Right lobe of liver (tissue), 6 donors: ENCODE results near the gene CCND2. TPM values are rescaled to one million over a fixed set of nuclear protein-coding genes. Genes with fewer than 3 reads are reported as not detected.
A peak's percentile ranks its signal among the peaks of the same experiment; 100 is the strongest.
"Not testable (repeated sequence)": the region's sequence is repeated elsewhere in the genome, so short reads cannot be mapped to it uniquely, and the experiment has no call there.

Experiments
- ATAC-seq, 4 donors: fragments of 200-7000 bp; cut with Tn5 transposase; one replicate each; pipeline ENCODE4 v1.9.1; 2020; ENCODE audit warnings: mild to moderate bottlenecking in 4 of 4, moderate library complexity in 4 of 4
- DNase-seq, 3 donors: peaks; one replicate each; pipeline ENCODE4 v3.0.0-alpha.2; 2020
- H3K27ac ChIP-seq, 3 donors: fragments of 200-600 bp; one replicate each; pipeline ENCODE4 v1.8.0; 2022
- H3K27me3 ChIP-seq, 2 donors: fragments of 200-600 bp; one replicate each; pipeline ENCODE4 v1.8.0; 2022
- H3K36me3 ChIP-seq, 4 donors: fragments of 200-600 bp; sonication (generic) in 1 of 4; one replicate each; pipeline versions ENCODE4 v1.5.1 to v1.8.0; 2017 to 2022; ENCODE audit warnings: control low read depth in 1 of 4
- H3K4me1 ChIP-seq, 4 donors: fragments of 200-600 bp; sonication (generic) in 1 of 4; one replicate each; pipeline versions ENCODE4 v1.5.1 to v1.8.0; 2017 to 2022; ENCODE audit warnings: control low read depth in 1 of 4
- H3K4me3 ChIP-seq, 3 donors: fragments of 200-600 bp; one replicate each; pipeline ENCODE4 v1.8.0; 2022
- H3K9me3 ChIP-seq, 4 donors: fragments of 200-600 bp; sonication (generic) in 1 of 4; one replicate each; pipeline versions ENCODE4 v1.5.1 to v1.8.0; 2017 to 2022; ENCODE audit warnings: control low read depth in 1 of 4
- CTCF ChIP-seq, 4 donors: fragments of 200-600 bp in 3 of 4; fragments of 450-650 bp in 1 of 4; IDR thresholded peaks; one replicate each; pipeline versions ENCODE4 v1.5.1 to v1.8.0; 2016 to 2022; ENCODE audit warnings: antibody characterized with exemption in 4 of 4, mild to moderate bottlenecking in 2 of 4
- POLR2A ChIP-seq: fragments of 450-650 bp; IDR thresholded peaks from one replicate; pipeline ENCODE4 v1.6.1; 2017; ENCODE audit warnings: antibody characterized with exemption, mild to moderate bottlenecking
- WGBS: methylation state at CpG from one replicate; pipeline ENCODE4 v1.1.6; 2018; ENCODE audit warnings: low coverage, low lambda C conversion rate; ENCODE audit not compliant: insufficient coverage; ENCODE audit errors: missing lambda C conversion rate; 5-methylcytosine and 5-hydroxymethylcytosine counted together
- intact Hi-C, 2 donors: fragments of 100-400 bp; cut with DNase I; formaldehyde crosslinking; loops; one replicate each; pipeline versions ENCODE4 v1.11.2 to v1.14.1; 2022
- total RNA-seq, 6 experiments: library from RNA; depleted of rRNA in 2 of 6; stranded (reverse); fragments of >200 nt in 2 of 6; fragmentation: NEBNext Ultra II Directional in 3 of 6; extraction: Animal tissue kit (Norgen Biotek cat#: 25700) in 3 of 6; gene quantifications; one replicate each; pipeline versions ENCODE4 v1.1.0 to v1.2.4, GENCODE V29; 2016 to 2023
- donor health status: DM: no; HTN: yes; CAD: no.
- donor health status: DM: no; HTN: no; CAD: no.
- donor health status: DM: no; HTN: no; CAD: no.
- donor health status: DM: no; HTN: yes; CAD: no.
- donor health status: DM: no; HTN: yes; CAD: no.

CCND2 gene
- total RNA-seq, 6 experiments from 2014 or later: 1.1 to 6.2 (median 1.5) TPM

DNA sequence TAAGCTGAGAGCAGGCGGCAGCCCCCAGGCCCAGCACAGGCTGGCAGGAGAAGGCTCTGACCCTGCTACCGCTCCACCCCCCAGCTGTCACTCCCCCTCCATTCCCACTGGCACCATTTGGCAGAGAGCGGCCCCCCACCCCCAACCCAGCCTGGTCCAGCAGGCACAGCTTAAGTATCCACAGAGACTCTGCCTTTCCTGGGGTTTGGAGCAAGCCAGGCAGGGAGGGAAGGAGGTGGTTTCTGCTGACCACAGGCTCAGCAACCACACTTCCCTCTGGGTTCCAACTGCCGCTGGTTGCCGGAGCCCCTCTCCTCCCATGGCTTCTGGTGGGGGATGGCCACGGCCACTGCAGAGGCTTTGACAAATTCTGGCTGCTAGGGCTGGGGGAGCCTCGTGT, 30.5 kb upstream of the CCND2 start:
- no peak for DNase-seq

DNA sequence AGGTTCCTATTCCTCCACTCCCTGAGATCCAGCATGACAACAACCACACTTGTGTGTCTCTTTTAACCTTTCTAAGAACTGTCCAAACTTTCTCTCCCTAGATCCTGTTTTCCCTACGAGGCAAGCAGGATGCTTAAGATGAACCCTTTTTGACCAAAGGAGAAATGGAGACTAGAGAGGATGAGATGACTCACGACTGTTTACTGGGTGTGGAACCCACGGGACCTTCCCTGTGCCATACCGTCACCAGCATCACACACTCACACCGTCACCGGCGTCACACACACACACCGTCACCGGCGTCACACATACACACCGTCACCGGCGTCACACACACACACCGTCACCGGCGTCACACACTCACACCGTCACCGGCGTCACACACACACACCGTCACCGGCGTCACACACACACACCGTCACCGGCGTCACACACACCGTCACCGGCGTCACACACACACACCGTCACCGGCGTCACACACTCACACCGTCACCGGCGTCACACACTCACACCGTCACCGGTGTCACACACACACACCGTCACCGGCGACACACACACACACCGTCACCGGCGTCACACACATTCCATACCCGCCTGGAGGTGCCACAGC, 30.0 kb upstream of the CCND2 start:
- H3K4me3 ChIP-seq, DNase-seq, intact Hi-C loops, H3K4me1 ChIP-seq, H3K27ac ChIP-seq, H3K9me3 ChIP-seq, H3K27me3 ChIP-seq, H3K36me3 ChIP-seq, ATAC-seq: not testable (repeated sequence)
- WGBS: 77% methylated on average over 31 of the region's 43 CpGs

More for the DNA sequence above, 30.5 kb upstream of the CCND2 start:
- ATAC-seq: peak in 1 of 4 donors; percentile 29
- no peak for TF ChIP-seq POLR2A
- TF ChIP-seq CTCF (IDR thresholded peaks at IDR 0.05): no peak
- 16% methylated on average over 4 of the region's 7 CpGs for WGBS
- Histone ChIP-seq H3K27me3 (no peaks in the 10 kb centered on the region), H3K4me3 (no peak overlapping the region), H3K4me1 (no peaks in the 10 kb centered on the region), H3K27ac (no peak overlapping the region), H3K36me3 (no peaks in the 10 kb centered on the region), H3K9me3 (no peaks in the 10 kb centered on the region)
- intact Hi-C loops: no loop called here

- 54% methylated on average over 9 of the region's 9 CpGs for WGBS
- Histone ChIP-seq H3K36me3 (no peaks in the 10 kb centered on the region), H3K27ac (no peak overlapping the region), H3K4me1 (no peaks in the 10 kb centered on the region), H3K9me3 (no peaks in the 10 kb centered on the region), H3K4me3 (no peak overlapping the region), H3K27me3 (no peaks in the 10 kb centered on the region)
- TF ChIP-seq POLR2A (no peak), CTCF (IDR thresholded peaks at IDR 0.05) (no peak)
- intact Hi-C loops: no loop called here
- DNase-seq: no peak
- ATAC-seq: no peak
Observed at GRCh38 chr12:4244868-4245267, 28.7 kb upstream of the CCND2 start.

DNA sequence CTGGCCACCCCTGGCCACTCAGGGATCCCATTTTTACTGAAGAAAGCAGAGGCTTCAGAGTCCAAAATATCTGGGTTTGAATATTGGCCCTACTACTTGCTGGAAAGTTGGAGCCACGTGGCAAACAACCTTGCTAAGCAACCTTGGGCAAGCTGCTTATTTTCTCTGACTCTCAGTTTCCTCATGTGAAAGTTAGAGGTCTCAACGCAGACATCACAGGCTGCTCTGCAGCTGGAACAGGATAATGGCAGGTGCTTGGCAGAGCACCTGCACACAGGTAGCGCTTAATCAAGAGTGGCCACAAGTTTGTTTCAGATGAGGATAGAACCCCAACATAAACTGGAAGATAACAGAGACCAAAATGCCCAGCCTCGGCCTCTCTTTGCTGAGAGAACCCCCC, 28.1 kb upstream of the CCND2 start:
- no peak for TF ChIP-seq CTCF (IDR thresholded peaks at IDR 0.05)
- TF ChIP-seq POLR2A: no peak
- WGBS: 58% methylated on average over 3 of the region's 4 CpGs
- Histone ChIP-seq H3K4me1 (no peaks in the 10 kb centered on the region), H3K4me3 (no peak overlapping the region), H3K36me3 (no peaks in the 10 kb centered on the region), H3K27ac (no peak overlapping the region), H3K27me3 (no peaks in the 10 kb centered on the region), H3K9me3 (no peaks in the 10 kb centered on the region)
- no peak for DNase-seq
- no peak for ATAC-seq
- intact Hi-C loops: no loop called here

GRCh38 chr12:4246116-4246515, 27.4 kb upstream of the CCND2 start:
- intact Hi-C loops: no loop called here
- TF ChIP-seq POLR2A (no peak), CTCF (IDR thresholded peaks at IDR 0.05) (no peak)
- Histone ChIP-seq H3K4me1 (no peaks in the 10 kb centered on the region), H3K4me3 (no peak overlapping the region), H3K27me3 (no peaks in the 10 kb centered on the region), H3K36me3 (no peaks in the 10 kb centered on the region), H3K27ac (no peak overlapping the region), H3K9me3 (no peaks in the 10 kb centered on the region)
- ATAC-seq (no peak), DNase-seq (no peak)
- WGBS: 41% methylated on average over 5 of the region's 5 CpGs
